Uterus (tissue), 2 donors: ENCODE results near the gene RBFOX2.

Experiments used
- POLR2A ChIP-seq, 2 donors: fragments of 450-650 bp; IDR thresholded peaks; one replicate each; pipeline ENCODE4 v1.6.1; 2016; ENCODE audit warnings: antibody characterized with exemption in 2 of 2, mild to moderate bottlenecking in 1 of 2, moderate library complexity in 1 of 2
- TF ChIP-seq, protein P1 (sequence below), 4 experiments: fragments of 200-600 bp in 2 of 4; fragments of 450-650 bp in 2 of 4; sonication (generic) in 2 of 4; IDR thresholded peaks; one replicate each; pipeline ENCODE4 v1.5.1; 2016 to 2019; ENCODE audit warnings: antibody characterized with exemption in 4 of 4, mild to moderate bottlenecking in 2 of 4, moderate library complexity in 1 of 4

DNA sequence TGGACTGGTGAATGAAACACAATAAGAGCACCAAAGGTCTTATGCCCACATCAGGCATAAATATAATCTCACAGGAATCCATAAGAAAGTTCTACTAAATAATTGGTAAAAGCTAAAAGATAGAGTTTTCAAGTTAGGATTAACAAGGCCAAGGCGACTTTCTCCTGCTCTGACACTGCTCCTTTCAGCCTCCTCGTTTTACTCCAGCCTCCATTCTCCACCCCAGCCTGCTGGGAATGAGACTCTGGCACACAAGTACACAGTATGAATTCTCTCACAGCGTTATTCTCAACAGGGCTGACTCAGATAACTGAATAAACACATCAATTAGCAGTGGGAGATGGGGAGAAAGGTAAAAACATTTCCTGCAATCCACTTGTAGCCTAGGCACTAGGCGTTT is 216.0 kb downstream of the RBFOX2 start:
- TF ChIP-seq, protein P1, sequence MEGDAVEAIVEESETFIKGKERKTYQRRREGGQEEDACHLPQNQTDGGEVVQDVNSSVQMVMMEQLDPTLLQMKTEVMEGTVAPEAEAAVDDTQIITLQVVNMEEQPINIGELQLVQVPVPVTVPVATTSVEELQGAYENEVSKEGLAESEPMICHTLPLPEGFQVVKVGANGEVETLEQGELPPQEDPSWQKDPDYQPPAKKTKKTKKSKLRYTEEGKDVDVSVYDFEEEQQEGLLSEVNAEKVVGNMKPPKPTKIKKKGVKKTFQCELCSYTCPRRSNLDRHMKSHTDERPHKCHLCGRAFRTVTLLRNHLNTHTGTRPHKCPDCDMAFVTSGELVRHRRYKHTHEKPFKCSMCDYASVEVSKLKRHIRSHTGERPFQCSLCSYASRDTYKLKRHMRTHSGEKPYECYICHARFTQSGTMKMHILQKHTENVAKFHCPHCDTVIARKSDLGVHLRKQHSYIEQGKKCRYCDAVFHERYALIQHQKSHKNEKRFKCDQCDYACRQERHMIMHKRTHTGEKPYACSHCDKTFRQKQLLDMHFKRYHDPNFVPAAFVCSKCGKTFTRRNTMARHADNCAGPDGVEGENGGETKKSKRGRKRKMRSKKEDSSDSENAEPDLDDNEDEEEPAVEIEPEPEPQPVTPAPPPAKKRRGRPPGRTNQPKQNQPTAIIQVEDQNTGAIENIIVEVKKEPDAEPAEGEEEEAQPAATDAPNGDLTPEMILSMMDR (IDR thresholded peaks at IDR 0.05), result no peak
- TF ChIP-seq POLR2A (IDR thresholded peaks at IDR 0.05), result no peak
